AG10803 (cell line): Measurements from ENCODE around the gene C19orf25.
"Not testable (repeated sequence)": the region's sequence is repeated elsewhere in the genome, so short reads cannot be mapped to it uniquely, and the experiment has no call there.

Experiments
- DNase-seq: peaks from one replicate; pipeline ENCODE4 v3.0.0; 2010; ENCODE audit warnings: low read depth
- H3K4me3 ChIP-seq: 2 replicates; pipeline ENCODE4 v1.5.1; 2011; ENCODE audit warnings: mild to moderate bottlenecking, low read length, control low read depth
- TF ChIP-seq, protein P1 (sequence below): conservative IDR thresholded peaks from 2 replicates; pipeline ENCODE4 v1.5.1; 2011; ENCODE audit warnings: mild to moderate bottlenecking, low read length, control low read depth, inconsistent platforms

Gene C19orf25

DNA sequence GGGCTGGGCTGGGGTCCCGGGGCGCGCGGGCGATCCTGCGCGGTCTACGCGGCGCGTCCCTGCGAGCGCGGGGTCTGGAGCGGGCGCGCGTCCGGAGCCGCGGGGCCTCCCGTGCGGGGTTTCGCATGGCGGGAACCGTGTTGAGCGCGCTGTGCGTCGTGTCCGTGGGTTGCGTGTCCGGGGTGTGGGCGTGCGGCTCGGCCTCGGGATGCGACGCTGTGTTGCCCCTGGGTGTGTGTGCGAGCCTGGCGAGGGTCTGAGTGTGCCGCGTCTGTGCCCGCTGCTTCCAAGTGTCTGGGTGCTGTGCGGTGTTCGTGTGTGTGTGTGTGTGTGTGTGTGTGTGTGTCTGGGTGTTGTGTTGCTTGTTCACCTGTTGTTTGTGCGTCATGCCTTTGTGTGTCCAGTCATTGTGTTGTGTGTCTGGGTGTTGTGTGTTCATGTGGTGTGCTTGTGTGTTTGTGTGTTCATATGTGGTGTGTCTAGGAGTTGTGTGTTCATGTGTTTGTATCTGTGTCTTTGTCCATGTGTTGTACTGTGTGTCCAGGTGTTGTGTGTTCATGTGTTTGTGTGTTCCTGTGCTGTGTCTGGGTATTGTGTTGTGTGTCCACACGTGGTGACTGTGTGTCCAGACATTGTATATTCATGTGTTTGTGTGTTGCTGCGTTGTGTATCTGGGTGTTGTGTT lies 45.4 kb upstream of the C19orf25 start:
- H3K4me3 ChIP-seq = no peak overlapping the region
- no peak for DNase-seq
- TF ChIP-seq, protein P1, sequence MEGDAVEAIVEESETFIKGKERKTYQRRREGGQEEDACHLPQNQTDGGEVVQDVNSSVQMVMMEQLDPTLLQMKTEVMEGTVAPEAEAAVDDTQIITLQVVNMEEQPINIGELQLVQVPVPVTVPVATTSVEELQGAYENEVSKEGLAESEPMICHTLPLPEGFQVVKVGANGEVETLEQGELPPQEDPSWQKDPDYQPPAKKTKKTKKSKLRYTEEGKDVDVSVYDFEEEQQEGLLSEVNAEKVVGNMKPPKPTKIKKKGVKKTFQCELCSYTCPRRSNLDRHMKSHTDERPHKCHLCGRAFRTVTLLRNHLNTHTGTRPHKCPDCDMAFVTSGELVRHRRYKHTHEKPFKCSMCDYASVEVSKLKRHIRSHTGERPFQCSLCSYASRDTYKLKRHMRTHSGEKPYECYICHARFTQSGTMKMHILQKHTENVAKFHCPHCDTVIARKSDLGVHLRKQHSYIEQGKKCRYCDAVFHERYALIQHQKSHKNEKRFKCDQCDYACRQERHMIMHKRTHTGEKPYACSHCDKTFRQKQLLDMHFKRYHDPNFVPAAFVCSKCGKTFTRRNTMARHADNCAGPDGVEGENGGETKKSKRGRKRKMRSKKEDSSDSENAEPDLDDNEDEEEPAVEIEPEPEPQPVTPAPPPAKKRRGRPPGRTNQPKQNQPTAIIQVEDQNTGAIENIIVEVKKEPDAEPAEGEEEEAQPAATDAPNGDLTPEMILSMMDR = no peak

GRCh38 chr19:1523412-1524286 lies 44.6 kb upstream of the C19orf25 start, which contains the start of gene PLK5:
TSS of gene PLK5 (plus strand) at chr19:1524077. CDS start at chr19:1526997, 2,920 bp downstream.
- no peak within 1 kb of the TSS for H3K4me3 ChIP-seq
- no peak for DNase-seq
- TF ChIP-seq, protein P1 = no peak

GRCh38 chr19:1522838-1523237 lies 43.8 kb upstream of the C19orf25 start:
- TF ChIP-seq, protein P1 = no peak
- DNase-seq = no peak
- no peak overlapping the region for H3K4me3 ChIP-seq

DNA sequence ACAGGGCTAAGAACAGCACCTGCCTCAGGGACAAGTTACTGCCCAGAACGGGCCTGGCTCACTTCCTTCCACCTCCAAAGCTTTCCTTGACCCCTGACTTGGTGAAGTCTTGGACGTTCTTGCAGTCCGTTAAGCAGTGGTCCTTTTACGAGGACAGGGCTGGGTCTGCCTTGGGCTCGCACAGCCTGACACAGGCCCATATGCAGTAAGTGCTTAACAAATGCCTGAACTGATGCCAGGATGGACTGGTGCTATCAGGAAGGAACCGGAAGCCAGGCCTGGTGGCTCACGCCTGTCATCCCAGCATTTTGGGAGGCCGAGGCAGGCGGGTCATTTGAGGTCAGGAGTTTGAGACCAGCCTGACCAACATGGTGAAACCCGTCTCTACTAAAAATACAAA lies 43.0 kb upstream of the C19orf25 start:
- TF ChIP-seq, protein P1 = no peak
- no peak for DNase-seq
- H3K4me3 ChIP-seq = no peak overlapping the region

GRCh38 chr19:1521636-1522035 lies 42.6 kb upstream of the C19orf25 start:
- H3K4me3 ChIP-seq = no peak overlapping the region
- TF ChIP-seq, protein P1 = no peak
- DNase-seq = no peak

- TF ChIP-seq, protein P1 = no peak
- no peak overlapping the region for H3K4me3 ChIP-seq
- DNase-seq = no peak
Observed at GRCh38 chr19:1520203-1520780, 41.3 kb upstream of the C19orf25 start.

DNA sequence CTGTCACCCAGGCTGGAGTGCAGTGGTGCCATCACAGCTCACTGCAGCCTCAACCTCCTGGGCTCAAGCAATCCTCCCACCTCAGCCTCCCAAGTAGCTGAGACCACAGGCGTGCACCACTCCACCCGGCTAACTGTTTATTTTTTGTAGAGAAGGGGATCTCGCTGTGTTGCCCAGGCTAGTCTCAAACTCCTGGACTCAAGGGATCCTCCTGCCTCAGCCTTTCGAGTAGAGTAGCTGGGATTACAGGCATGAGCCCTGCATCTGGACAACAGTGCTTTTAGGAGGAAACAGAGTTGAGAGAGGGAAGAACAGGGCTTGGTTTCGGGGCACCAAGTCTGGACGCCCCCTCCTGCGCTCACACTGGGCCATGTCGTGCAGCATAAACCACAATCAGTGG lies 40.8 kb upstream of the C19orf25 start:
- not testable (repeated sequence) for DNase-seq, H3K4me3 ChIP-seq
